ENCODE measurements around the gene ZRSR2. TPM values are rescaled to one million over a fixed set of nuclear protein-coding genes. Genes with fewer than 3 reads are reported as not detected.

The ZRSR2 gene
- total RNA-seq, 1 donor from 2014 or later, result 5.8 TPM

DNA sequence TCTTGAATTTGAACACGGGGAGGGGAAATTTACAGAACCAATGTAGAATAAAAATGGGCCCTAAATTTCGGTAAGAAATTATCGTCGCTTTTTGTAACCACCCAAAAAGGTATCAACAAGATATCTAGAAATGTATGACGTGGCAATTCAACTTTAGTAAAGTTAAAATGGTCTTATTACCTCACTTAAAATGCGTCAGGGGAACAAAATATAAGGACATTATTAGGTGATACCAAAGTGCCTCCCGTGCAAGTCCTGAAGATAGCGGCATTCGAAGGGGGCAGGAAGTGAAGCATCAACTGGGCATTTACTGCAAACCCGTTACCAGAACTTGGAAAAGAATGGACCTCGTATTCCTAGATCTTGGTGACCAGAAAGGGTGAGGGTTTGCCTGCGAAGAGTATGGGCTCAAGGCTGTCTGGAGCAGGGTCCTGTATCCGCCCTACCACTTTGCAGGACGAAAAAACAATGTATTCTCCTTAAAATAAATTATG is 63.3 kb downstream of the ZRSR2 start:
- ATAC-seq, result no peak

DNA sequence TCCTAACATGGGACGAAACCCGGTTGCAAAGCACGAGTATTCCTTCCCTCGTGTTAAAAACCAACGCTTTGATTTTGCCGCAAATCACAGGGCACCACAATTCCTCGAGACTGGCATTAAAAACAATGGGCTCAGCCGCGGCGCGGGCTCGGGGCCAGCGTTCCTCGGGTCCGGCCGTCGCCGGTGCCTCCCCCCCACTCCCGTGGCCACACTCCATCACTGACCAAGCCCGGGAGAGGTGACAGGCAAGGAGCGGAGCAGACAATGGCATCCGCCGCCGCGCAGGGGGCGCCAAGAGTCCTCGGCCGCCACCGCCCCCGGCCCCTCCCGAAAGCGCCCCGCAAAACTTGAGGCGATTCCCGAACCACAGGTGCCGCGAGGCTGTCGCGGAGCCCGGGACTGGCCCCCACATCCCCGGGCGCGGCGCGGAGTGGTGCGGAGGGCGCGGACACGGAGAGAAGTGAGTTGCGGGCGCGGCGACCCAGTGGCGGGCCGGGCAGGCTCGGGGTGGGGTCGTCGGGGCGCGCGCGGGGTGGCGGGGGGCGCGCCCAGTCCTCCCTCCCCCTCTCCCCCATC is 63.9 kb downstream of the ZRSR2 start:
- peak; percentile 2 for ATAC-seq

DNA sequence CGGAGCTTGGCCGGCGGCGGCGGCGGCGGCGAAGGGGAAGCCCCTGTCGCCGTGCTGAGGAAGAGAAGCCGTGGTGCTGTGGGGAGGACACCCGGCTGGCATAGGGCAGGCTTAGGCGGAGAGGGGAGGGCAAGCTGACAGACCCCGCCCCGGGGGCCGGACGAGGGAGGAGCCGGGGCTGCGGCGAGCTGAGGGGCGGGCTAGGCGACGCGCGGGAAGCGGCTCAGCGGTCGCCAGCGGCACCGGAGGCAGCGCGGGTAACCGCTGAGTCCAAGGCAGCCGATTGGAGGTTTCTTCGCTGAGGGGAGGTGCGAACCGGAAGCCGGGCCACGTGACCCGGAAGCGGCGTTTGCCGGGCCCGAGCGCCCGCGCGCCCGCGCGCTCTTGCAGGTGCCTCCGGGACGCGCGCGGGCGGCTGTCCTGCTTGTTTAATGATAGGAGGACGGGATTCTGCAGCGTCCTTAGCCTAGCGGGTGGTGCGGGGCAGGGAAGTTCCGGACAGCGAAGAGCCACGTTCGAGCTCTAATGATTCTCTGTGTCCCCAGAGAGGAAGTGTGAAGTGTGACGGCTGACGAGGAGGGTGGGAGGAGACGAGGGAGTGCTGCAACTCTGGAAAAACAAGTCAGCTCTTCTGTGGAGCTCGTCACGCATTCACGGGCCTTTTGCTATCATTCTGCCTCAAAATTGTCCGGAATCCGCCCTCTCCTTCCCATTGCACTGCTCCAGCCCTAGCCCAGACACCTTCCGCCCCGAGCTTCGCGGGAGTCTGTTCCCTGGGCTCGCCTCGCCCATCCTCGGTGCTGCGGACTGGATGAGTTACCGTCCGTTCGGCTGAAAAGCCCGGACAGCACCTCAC is 64.7 kb downstream of the ZRSR2 start, which contains the start of gene AP1S2:
TSS of gene AP1S2 (minus strand) at position 102 of the 856 bp plus-strand sequence. CDS start 2,289 bp downstream, outside the sequence.
- peak; percentile 100 for ATAC-seq

DNA sequence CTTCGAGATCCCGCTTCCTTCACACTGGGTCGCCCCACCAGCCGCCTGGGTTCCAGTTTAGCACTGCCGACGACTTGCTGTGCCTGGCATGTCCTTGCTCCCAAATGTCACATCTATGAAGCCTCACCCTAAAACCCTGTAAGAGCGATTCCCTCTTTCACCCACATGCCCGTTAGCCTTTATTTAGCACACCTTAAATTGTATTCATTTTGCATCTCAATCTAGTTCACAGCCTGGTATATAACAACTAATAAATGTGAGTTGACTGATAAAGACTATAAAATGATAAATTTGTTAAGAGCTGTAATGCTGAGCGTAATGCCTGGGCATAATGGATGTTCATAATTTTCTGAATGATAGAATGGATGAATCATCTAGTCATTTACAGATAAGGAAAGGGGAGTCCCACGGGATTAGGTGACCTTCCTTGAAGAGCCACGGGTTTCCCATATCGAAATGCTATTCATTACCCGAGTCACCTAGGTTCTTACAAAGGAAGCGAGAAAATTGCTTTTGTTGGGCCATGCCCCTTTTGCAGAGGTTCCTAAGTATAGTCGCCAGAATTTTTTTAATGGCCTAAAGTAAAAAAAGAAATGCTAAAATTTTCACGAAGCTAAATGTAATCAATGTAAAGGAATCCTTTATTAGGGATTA is 65.4 kb downstream of the ZRSR2 start:
- ATAC-seq, result no peak

DNA sequence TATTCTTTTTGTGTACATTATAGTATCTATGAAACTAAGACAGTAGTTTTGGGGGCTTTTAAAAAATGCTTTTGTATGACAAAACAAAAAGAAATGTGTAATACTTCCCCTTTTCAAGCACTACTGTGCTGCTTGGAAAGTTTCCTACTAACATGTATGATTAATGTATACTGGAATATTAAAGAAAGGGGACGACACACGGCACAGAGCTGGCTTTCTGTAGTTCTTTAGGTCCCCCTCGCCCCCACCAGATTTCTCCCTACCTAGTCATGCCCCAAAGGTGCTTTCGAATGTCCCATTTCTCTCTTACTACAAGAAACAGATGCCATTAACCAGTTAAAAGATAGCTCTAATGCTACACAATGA is 65.9 kb downstream of the ZRSR2 start:
- ATAC-seq, result no peak

DNA sequence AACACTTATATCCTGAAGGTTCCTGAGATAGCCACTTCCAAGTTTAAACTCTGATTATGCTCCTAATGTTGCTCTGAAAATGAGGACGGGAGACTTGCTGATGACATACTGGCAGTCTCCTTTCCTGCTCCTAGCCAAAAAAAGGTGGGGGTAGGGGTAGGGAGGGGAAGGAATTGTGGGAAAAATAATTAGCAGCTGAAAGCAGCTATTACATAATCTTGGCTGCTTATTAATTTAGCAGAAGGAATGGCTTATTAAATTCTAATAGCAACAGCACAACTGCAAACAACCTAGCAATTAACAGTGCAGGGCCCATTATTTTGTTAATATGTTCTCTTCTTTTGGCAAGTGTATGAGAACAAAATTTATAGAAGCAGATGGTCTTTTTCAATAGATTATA is 66.4 kb downstream of the ZRSR2 start:
- ATAC-seq, result no peak

DNA sequence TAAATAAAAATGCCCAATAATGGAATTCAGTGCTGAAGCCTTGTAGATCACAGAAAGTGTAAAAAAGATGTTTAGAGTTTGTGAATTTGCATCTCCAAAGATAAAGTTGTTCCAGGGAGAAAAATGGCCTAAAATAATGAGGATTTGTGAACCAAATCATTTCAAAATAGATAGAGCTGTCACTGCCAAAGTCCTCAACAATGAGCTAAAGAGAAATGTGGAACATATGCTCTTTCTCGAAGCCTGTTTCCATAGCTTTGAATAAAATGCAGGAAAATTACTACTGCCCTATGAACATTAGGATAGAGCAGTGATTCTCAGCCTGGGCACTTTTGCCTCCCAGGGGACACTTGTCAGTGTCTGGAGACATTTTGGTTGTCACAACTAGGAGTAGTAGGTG is 67.8 kb downstream of the ZRSR2 start:
- no peak for ATAC-seq

DNA sequence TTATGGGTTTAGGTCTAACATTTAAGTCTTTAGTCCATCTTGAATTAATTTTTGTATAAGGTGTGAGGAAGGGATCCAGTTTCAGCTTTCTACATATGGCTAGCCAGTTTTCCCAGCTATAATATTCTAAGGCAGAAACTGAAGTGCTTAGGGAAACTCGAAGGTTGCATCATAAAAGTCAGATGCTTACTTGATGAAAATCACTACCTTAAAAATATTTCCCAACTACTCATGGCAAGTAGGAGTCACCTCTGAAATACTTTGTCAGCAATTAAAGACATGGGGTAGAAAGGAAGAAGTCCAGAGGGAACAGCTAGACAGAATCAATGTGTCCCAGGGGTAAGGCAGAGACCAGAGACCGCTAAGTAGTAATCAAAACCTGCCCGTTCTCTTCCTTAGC is 70.6 kb downstream of the ZRSR2 start:
- no peak for ATAC-seq

DNA sequence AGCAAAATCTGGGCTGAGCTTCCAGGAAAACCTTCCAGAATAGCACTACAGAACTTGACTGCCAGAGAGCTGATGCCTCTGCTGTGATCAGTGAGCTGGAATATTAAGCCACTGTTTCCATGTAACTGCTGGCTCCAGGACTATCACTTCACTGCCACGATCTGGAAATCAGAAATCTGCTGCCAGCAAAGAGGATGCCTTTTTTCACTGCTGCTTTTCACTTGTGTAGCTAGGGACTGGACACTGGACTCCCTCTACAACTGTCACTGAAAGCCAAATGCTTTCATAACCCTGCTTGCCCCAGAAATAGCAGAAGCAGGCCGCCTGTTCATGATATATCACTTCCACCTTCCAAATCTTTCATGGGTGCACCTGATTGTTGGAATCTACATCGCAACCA is 73.7 kb downstream of the ZRSR2 start:
- no peak for ATAC-seq

DNA sequence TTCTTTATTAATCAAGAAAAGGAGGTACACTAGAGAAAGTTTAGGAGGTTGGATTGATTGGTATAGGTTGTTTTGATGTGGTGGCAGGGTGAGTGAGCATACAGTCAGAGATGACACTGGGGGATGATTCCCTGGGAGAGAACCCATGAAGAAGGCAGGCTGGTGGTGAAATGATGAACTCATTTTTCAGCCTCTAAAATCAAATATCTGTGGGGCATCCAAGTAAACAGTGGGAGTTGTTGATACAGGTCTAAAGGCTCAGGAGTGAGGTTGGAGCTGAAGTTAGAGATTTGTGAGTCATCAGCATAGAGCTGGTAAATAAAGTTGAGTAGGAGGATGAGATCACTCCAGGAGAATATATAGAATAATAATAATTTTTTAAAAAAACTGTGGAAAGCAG is 74.3 kb downstream of the ZRSR2 start:
- no peak for ATAC-seq

DNA sequence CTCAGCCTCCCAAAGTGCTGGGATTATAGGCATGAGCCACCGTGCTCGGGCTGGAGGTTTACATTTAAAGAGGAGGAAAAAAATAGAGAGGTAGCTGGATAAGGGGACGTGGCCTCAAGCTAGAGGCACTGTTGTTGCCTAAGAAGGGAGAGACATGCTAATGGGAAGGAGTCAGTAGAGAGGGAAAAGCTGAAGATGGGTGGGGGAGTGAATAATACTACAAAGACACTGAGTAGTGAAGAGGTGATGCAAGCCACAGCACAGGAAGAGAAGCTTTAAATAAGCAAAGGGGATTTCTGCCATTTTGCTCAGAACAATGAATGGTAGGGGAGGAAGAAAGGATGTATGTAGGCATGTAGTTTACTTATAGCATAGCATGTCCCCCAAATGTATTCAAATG is 75.9 kb downstream of the ZRSR2 start:
- no peak for ATAC-seq

DNA sequence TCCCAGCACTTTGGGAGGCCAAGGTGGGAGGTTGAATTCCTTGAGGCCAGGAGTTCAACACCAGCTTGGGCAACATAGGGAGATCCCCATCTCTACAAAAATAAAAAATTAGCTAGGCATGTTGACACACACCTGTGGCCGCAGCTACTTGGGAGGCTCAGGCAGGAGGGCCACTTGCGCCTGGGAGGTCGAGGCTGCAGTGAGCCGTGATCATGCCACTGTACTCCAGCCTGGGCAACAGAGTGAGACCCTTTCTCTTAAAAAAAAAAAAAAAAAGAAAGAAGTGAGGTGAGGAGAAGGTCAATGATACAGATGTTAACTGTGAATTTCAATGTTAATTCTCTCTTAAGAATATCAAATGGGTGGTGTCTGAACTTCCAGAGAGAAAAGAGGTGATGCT is 79.4 kb downstream of the ZRSR2 start:
- no peak for ATAC-seq

DNA sequence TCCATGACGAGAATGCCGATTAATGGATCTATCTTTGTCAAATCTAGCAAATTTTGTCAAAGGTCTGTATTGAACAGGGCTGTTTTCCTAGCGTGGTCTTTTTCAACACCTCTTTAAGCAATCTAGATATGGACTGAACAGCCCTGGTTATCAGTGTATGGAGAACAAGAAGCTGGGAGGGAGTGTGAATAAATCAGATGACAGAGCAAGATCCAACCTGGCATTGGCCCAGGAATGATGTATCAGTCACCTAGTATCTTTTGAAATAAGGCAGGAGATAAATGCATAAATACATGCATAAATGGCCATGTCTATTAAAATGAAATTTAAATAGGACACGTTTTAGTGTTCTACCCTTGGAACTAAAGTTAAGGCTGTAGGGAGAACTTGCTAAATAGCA is 80.0 kb downstream of the ZRSR2 start:
- ATAC-seq, result no peak

Other genes with a start within 250 kb of the ZRSR2 start
- gene ACE2, start 189.5 kb upstream of the ZRSR2 start, total RNA-seq, result 2.2 TPM
- gene CLTRN, start 125.7 kb upstream of the ZRSR2 start, total RNA-seq, result 0.20 TPM
- 10.6 TPM for gene CA5B, start 52.2 kb upstream of the ZRSR2 start, total RNA-seq
- gene AP1S2, start 64.3 kb downstream of the ZRSR2 start, total RNA-seq, result 7.5 TPM

Data from esophagus mucosa (tissue), 1 donor.